GM23338 (cell line): ENCODE data around the gene SLC9A3. TPM values are rescaled to one million over a fixed set of nuclear protein-coding genes. Genes with fewer than 3 reads are reported as not detected.

Source experiments
- ATAC-seq: fragments of 200-7000 bp; cut with Tn5 transposase; 3 replicates; pipeline ENCODE4 v1.9.1; 2020
- DNase-seq: peaks from one replicate; pipeline ENCODE4 v3.0.0-alpha.2; 2015; ENCODE audit warnings: low spot score
- H2AFZ ChIP-seq: fragments of 200-600 bp; sonication (generic); 2 replicates; pipeline ENCODE4 v1.8.0; 2016; ENCODE audit warnings: antibody characterized with exemption, mild to moderate bottlenecking, moderate library complexity
- H3F3A ChIP-seq: fragments of 200-600 bp; sonication (generic); replicated peaks from 2 replicates; pipeline ENCODE4 v1.8.0; 2017; ENCODE audit warnings: antibody characterized with exemption, mixed run types, low read depth
- H3K27ac ChIP-seq: fragments of 200-600 bp; sonication (generic); 2 replicates; pipeline ENCODE4 v1.6.1; 2016; ENCODE audit warnings: low read depth
- H3K27me3 ChIP-seq: fragments of 200-600 bp; sonication (generic); 2 replicates; pipeline ENCODE4 v1.8.0; 2016; ENCODE audit warnings: mild to moderate bottlenecking, mixed run types, moderate library complexity; ENCODE audit not compliant: insufficient read depth
- H3K36me3 ChIP-seq: fragments of 200-600 bp; sonication (generic); 2 replicates; pipeline ENCODE4 v1.8.0; 2016; ENCODE audit warnings: mild to moderate bottlenecking; ENCODE audit not compliant: insufficient read depth
- H3K4me1 ChIP-seq: fragments of 200-600 bp; sonication (generic); 2 replicates; pipeline ENCODE4 v1.8.0; 2016; ENCODE audit warnings: mild to moderate bottlenecking, moderate library complexity; ENCODE audit not compliant: insufficient read depth
- H3K4me2 ChIP-seq: fragments of 200-600 bp; sonication (generic); 2 replicates; pipeline ENCODE4 v1.7.1; 2017; ENCODE audit warnings: mixed run types
- H3K4me3 ChIP-seq: fragments of 200-600 bp; sonication (generic); 2 replicates; pipeline ENCODE4 v1.6.1; 2016; ENCODE audit warnings: mixed run types
- H3K79me2 ChIP-seq: fragments of 200-600 bp; sonication (generic); replicated peaks from 2 replicates; pipeline ENCODE4 v1.8.0; 2017; ENCODE audit warnings: mild to moderate bottlenecking; ENCODE audit not compliant: insufficient read depth
- H3K9me2 ChIP-seq: fragments of 200-600 bp; sonication (generic); 2 replicates; pipeline ENCODE4 v1.8.0; 2017; ENCODE audit not compliant: insufficient read depth
- H4K20me1 ChIP-seq: fragments of 200-600 bp; sonication (generic); replicated peaks from 2 replicates; pipeline ENCODE4 v1.8.0; 2017; ENCODE audit warnings: mild to moderate bottlenecking; ENCODE audit not compliant: insufficient read depth
- H3K27ac Mint-ChIP-seq: 2 replicates; pipeline ENCODE4 v1.8.0; 2020; ENCODE audit warnings: inconsistent platforms, mild to moderate bottlenecking, moderate library complexity, mixed read lengths
- H3K27me3 Mint-ChIP-seq: 3 replicates; pipeline ENCODE4 v1.8.0; 2022; ENCODE audit warnings: low read depth, mild to moderate bottlenecking, moderate library complexity, mixed read lengths, inconsistent platforms; ENCODE audit not compliant: insufficient read depth, poor library complexity
- H3K36me3 Mint-ChIP-seq: 3 replicates; pipeline ENCODE4 v1.8.0; 2021; ENCODE audit warnings: low read depth, mild to moderate bottlenecking, inconsistent platforms, moderate library complexity, mixed read lengths
- H3K4me1 Mint-ChIP-seq: 3 replicates; pipeline ENCODE4 v1.8.0; 2020; ENCODE audit warnings: mild to moderate bottlenecking, inconsistent platforms, mixed read lengths
- H3K4me3 Mint-ChIP-seq: 3 replicates; pipeline ENCODE4 v1.8.0; 2021; ENCODE audit warnings: moderate library complexity, mild to moderate bottlenecking, inconsistent platforms, mixed read lengths
- H3K9me3 Mint-ChIP-seq: 3 replicates; pipeline ENCODE4 v1.8.0; 2020; ENCODE audit warnings: moderate library complexity, mild to moderate bottlenecking, inconsistent platforms, mixed read lengths
- CREB1 ChIP-seq: fragments of 250-450 bp; sonication (Bioruptor Pico); IDR thresholded peaks from 2 replicates; pipeline ENCODE4 v1.5.0; 2020; ENCODE audit warnings: low read depth, mild to moderate bottlenecking, moderate library complexity
- EZH2 ChIP-seq: fragments of 200-600 bp; sonication (generic); IDR thresholded peaks from one replicate; pipeline ENCODE4 v1.8.0; 2017; ENCODE audit warnings: antibody characterized with exemption, mild to moderate bottlenecking, low read depth; ENCODE audit not compliant: unreplicated experiment
- NANOG ChIP-seq: IDR thresholded peaks from 2 replicates; pipeline ENCODE4 v1.6.1; 2016; ENCODE audit warnings: antibody characterized with exemption, borderline replicate concordance
- POLR2AphosphoS5 ChIP-seq: IDR thresholded peaks from 2 replicates; pipeline ENCODE4 v1.6.1; 2016; ENCODE audit warnings: antibody characterized with exemption, low read depth
- STAT1 ChIP-seq: IDR thresholded peaks from one replicate; pipeline ENCODE4 v1.6.1; 2016; ENCODE audit warnings: antibody characterized with exemption; ENCODE audit not compliant: unreplicated experiment
- ZNF114 ChIP-seq: fragments of 250-450 bp; sonication (Bioruptor Pico); IDR thresholded peaks from 2 replicates; pipeline ENCODE4 v1.5.0; 2020; ENCODE audit warnings: mild to moderate bottlenecking, moderate library complexity
- polyA plus RNA-seq: library from polyadenylated mRNA; unstranded; fragments of >200 nt; fragmentation: Nextera tagmentation; extraction: Ambion mirVana; gene quantifications from 2 replicates; pipeline ENCODE4 v1.2.1, GENCODE V29; 2016
- total RNA-seq: library from RNA; depleted of rRNA; stranded (reverse); fragments of >200 nt; shearing (Covaris generic); gene quantifications from 2 replicates; pipeline ENCODE4 v1.2.3, GENCODE V29; 2014
- TF ChIP-seq, protein P1 (sequence below): IDR thresholded peaks from 2 replicates; pipeline ENCODE4 v1.6.1; 2016; ENCODE audit warnings: antibody characterized with exemption
- TF ChIP-seq, protein P2 (sequence below): IDR thresholded peaks from one replicate; pipeline ENCODE4 v1.6.1; 2018; ENCODE audit warnings: antibody characterized with exemption; ENCODE audit not compliant: unreplicated experiment
- TF ChIP-seq, protein P3 (sequence below), 2 experiments: fragments of 200-600 bp in 1 of 2; sonication (generic) in 1 of 2; conservative IDR thresholded peaks; 2 replicates each; pipeline versions ENCODE4 v1.5.1 to v1.6.1; 2016 to 2017; ENCODE audit warnings: antibody characterized with exemption in 2 of 2, low read depth in 2 of 2, mild to moderate bottlenecking in 2 of 2, moderate library complexity in 1 of 2

Gene SLC9A3
- total and polyA plus RNA-seq, 2 experiments from 2014 or later = 0.39 to 3.1 TPM

DNA sequence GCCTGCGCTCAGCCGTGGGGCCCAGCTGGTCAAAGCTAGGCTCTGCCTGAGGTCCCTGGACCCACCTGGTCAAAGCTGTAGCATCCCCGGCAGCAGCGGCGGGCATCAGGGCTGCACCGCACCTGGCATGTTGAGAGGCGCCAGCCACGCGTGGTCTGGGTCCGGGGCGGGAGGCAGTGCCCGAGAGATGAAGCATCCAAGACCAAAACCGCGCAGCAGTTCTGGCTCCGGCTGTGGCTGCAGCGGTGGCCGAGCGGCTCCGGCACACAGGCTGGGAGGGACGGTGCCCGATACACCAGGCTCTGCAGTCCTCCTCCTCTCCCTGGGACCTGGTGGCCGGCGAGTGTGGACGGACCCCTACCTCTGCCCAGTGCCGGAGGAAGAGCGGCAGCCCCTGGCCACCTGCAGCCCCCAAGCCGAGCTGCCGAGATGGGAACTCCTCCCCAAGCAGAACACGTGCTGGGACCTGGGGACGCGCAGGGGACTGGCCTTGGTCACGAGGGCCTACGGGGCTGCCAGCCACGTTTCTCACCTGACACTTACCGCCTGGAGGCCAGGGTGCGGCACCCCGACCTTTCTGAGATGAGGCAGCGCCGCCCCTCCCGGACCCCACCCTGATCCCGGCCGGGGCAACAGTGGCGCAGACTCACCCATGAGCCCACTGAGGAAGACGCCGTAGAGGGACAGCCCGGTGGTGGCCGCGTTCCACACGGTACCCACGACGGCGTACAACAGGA lies 33.0 kb downstream of the SLC9A3 start (continued):
- TF ChIP-seq EZH2 (no peak), POLR2AphosphoS5 (no peak), ZNF114 (CRISPR knock-in tag) (no peak), STAT1 (no peak), NANOG (no peak), CREB1 (CRISPR knock-in tag) (no peak)
- TF ChIP-seq, protein P1, sequence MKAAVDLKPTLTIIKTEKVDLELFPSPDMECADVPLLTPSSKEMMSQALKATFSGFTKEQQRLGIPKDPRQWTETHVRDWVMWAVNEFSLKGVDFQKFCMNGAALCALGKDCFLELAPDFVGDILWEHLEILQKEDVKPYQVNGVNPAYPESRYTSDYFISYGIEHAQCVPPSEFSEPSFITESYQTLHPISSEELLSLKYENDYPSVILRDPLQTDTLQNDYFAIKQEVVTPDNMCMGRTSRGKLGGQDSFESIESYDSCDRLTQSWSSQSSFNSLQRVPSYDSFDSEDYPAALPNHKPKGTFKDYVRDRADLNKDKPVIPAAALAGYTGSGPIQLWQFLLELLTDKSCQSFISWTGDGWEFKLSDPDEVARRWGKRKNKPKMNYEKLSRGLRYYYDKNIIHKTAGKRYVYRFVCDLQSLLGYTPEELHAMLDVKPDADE = no peak
- TF ChIP-seq, protein P2, sequence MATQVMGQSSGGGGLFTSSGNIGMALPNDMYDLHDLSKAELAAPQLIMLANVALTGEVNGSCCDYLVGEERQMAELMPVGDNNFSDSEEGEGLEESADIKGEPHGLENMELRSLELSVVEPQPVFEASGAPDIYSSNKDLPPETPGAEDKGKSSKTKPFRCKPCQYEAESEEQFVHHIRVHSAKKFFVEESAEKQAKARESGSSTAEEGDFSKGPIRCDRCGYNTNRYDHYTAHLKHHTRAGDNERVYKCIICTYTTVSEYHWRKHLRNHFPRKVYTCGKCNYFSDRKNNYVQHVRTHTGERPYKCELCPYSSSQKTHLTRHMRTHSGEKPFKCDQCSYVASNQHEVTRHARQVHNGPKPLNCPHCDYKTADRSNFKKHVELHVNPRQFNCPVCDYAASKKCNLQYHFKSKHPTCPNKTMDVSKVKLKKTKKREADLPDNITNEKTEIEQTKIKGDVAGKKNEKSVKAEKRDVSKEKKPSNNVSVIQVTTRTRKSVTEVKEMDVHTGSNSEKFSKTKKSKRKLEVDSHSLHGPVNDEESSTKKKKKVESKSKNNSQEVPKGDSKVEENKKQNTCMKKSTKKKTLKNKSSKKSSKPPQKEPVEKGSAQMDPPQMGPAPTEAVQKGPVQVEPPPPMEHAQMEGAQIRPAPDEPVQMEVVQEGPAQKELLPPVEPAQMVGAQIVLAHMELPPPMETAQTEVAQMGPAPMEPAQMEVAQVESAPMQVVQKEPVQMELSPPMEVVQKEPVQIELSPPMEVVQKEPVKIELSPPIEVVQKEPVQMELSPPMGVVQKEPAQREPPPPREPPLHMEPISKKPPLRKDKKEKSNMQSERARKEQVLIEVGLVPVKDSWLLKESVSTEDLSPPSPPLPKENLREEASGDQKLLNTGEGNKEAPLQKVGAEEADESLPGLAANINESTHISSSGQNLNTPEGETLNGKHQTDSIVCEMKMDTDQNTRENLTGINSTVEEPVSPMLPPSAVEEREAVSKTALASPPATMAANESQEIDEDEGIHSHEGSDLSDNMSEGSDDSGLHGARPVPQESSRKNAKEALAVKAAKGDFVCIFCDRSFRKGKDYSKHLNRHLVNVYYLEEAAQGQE = no peak
- TF ChIP-seq, protein P3, sequence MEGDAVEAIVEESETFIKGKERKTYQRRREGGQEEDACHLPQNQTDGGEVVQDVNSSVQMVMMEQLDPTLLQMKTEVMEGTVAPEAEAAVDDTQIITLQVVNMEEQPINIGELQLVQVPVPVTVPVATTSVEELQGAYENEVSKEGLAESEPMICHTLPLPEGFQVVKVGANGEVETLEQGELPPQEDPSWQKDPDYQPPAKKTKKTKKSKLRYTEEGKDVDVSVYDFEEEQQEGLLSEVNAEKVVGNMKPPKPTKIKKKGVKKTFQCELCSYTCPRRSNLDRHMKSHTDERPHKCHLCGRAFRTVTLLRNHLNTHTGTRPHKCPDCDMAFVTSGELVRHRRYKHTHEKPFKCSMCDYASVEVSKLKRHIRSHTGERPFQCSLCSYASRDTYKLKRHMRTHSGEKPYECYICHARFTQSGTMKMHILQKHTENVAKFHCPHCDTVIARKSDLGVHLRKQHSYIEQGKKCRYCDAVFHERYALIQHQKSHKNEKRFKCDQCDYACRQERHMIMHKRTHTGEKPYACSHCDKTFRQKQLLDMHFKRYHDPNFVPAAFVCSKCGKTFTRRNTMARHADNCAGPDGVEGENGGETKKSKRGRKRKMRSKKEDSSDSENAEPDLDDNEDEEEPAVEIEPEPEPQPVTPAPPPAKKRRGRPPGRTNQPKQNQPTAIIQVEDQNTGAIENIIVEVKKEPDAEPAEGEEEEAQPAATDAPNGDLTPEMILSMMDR (conservative IDR thresholded peaks at IDR 0.05; ENCODE audit: low read depth in 2 of 2) = no peak

DNA sequence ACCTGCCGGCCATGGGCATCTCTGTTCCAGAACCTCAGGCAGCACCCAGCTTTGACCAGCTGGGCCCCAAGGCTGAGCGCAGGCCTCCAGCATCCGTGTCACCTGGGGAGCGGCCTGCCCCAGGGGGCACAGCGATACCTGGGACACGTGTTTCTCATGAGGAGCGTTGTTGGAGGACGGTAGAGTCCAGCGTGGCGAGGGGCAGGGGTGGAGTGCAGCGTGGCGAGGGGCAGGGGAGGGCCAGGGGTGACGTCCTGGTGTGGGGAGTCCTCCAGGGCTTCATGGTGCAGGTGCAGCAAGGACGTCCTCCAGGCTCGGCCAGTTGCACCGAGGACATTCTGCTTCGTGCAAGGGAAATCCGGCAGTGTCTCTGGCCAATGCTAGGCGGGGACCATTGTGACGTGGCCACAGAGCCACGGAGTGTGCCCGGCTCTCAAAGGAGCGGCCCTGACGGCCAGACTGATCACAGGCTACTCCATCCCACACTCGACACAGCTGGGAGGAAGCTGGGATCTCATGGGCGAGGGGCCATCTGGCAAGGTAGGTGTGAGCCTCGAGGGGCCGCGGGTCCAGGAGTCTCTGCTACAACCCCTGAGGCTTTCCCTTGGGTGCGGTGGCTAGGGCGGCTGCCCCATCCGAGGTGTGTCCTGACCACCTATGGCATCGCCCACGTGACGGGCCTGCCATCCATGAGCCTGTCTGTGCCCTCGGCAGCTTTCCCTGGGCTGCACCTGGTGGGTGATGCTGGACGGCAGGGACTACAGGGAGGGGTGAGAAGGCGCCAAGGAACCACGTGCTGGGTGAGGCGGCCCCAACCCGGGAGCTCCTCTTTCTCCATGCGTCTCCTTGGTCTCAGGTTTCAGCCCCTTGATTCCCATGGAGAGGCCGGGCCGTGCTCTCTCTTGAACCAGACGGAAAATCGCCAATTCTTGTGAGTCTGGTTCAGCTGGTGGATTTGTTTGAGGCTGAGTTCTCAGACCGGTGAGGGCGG lies 33.8 kb downstream of the SLC9A3 start:
- no peaks in the 10 kb centered on the region for H3K36me3 ChIP-seq
- no peaks in the 10 kb centered on the region for H3F3A ChIP-seq
- H3K79me2 ChIP-seq = no peaks in the 10 kb centered on the region
- H3K4me1 ChIP-seq = no peaks in the 10 kb centered on the region; the same call in 1 of the 2 replicates
- ATAC-seq (peak; percentile 15), DNase-seq (no peak)
- Mint-ChIP-seq H3K27me3 (peaks cover 54% of the 10 kb centered on the region), H3K4me3 (no peak overlapping the region), H3K27ac (no peak overlapping the region), H3K4me1 (peaks cover 6% of the 10 kb centered on the region), H3K9me3 (no peaks in the 10 kb centered on the region), H3K36me3 (no peaks in the 10 kb centered on the region)
- H3K4me2 ChIP-seq = no peak overlapping the region
- H3K9me2 ChIP-seq = no peaks in the 10 kb centered on the region
- H3K27ac ChIP-seq = no peak overlapping the region
- no peaks in the 10 kb centered on the region for H4K20me1 ChIP-seq
- H3K27me3 ChIP-seq = 0 out of 2 replicates have a peak, but pooled peaks cover 6% of the 10 kb centered on the region
- H3K4me3 ChIP-seq = no peak overlapping the region
- no peak overlapping the region for H2AFZ ChIP-seq
- TF ChIP-seq STAT1 (no peak), POLR2AphosphoS5 (no peak), ZNF114 (CRISPR knock-in tag) (no peak)
- TF ChIP-seq, protein P2 = no peak
